ENCODE data around the gene MKRN2OS.

DNA sequence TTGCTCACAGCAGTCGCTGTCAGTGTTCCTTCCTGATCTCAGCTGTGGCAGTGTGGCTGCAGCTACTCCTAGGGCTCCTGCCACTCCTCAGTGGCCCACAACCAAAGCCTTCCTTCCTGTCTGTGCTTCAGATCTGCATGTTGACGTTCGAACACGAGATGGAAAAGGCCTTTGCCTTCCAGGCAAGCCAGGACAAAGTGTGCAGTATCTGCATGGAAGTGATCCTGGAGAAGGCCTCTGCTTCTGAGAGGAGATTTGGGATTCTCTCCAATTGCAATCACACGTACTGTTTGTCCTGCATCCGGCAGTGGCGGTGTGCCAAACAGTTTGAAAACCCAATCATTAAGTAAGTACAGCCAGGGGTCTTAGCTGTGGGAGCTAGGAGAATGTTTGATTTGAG is 29.4 kb upstream of the MKRN2OS start:
- TF ChIP-seq, protein P1, sequence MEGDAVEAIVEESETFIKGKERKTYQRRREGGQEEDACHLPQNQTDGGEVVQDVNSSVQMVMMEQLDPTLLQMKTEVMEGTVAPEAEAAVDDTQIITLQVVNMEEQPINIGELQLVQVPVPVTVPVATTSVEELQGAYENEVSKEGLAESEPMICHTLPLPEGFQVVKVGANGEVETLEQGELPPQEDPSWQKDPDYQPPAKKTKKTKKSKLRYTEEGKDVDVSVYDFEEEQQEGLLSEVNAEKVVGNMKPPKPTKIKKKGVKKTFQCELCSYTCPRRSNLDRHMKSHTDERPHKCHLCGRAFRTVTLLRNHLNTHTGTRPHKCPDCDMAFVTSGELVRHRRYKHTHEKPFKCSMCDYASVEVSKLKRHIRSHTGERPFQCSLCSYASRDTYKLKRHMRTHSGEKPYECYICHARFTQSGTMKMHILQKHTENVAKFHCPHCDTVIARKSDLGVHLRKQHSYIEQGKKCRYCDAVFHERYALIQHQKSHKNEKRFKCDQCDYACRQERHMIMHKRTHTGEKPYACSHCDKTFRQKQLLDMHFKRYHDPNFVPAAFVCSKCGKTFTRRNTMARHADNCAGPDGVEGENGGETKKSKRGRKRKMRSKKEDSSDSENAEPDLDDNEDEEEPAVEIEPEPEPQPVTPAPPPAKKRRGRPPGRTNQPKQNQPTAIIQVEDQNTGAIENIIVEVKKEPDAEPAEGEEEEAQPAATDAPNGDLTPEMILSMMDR (IDR thresholded peaks at IDR 0.05; ENCODE audit: extremely low read depth in 1 of 2, insufficient read depth in 1 of 2, low read depth in 1 of 2, low read length in 2 of 2): no peak
- TF ChIP-seq POLR2A (IDR thresholded peaks at IDR 0.05; ENCODE audit: low read depth, low read length) (no peak), EZH2 (IDR thresholded peaks at IDR 0.05; ENCODE audit: borderline replicate concordance, low read depth, low read length, severe bottlenecking) (no peak)
- TF ChIP-seq, protein P2, sequence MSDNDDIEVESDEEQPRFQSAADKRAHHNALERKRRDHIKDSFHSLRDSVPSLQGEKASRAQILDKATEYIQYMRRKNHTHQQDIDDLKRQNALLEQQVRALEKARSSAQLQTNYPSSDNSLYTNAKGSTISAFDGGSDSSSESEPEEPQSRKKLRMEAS (IDR thresholded peaks at IDR 0.05; ENCODE audit: insufficient read depth, insufficient read length): no peak

All from endothelial cell of umbilical vein (primary cell).